Measurements from ENCODE around the gene BMP2K.
A peak's percentile ranks its signal among the peaks of the same experiment; 100 is the strongest.

BMP2K gene

GRCh38 chr4:78937837-78938236, 161.7 kb downstream of the BMP2K start:
- DNase-seq = peak in 3 of 14 donors; percentile 12 to 32 (median 24)

- DNase-seq = peak in 1 of 14 donors; percentile 57
Observed at GRCh38 chr4:78938474-78938867, 162.3 kb downstream of the BMP2K start.

- DNase-seq = peak in 13 of 14 donors; percentile 12 to 87 (median 67)
Observed at GRCh38 chr4:78938868-78939666, 162.9 kb downstream of the BMP2K start, which contains the start of gene PAQR3. Gene PAQR3, minus strand, starts transcription at chr4:78939438. Its CDS starts 214 bp downstream, at chr4:78939224.

GRCh38 chr4:78939667-78940008, 163.5 kb downstream of the BMP2K start:
- peak in 1 of 14 donors; percentile 32 for DNase-seq

GRCh38 chr4:78940752-78941151, 164.6 kb downstream of the BMP2K start:
- DNase-seq = no peak

- no peak for DNase-seq
Observed at GRCh38 chr4:78944381-78944780, 168.2 kb downstream of the BMP2K start.

- no peak for DNase-seq
Observed at GRCh38 chr4:78945651-78946179, 169.6 kb downstream of the BMP2K start.

- no peak for DNase-seq
Observed at GRCh38 chr4:78949735-78950134, 173.6 kb downstream of the BMP2K start.

GRCh38 chr4:78951862-78952472, 175.8 kb downstream of the BMP2K start:
- DNase-seq = peak in 2 of 14 donors; percentile 13 to 36

- DNase-seq = no peak
Observed at GRCh38 chr4:78953231-78953630, 177.1 kb downstream of the BMP2K start.

- DNase-seq = no peak
Observed at GRCh38 chr4:78953769-78954666, 177.9 kb downstream of the BMP2K start.

GRCh38 chr4:78956975-78957374, 180.8 kb downstream of the BMP2K start:
- no peak for DNase-seq

- no peak for DNase-seq
Observed at GRCh38 chr4:78960926-78961325, 184.8 kb downstream of the BMP2K start.
